ENCODE results near the gene XPNPEP2.

Gene XPNPEP2

DNA sequence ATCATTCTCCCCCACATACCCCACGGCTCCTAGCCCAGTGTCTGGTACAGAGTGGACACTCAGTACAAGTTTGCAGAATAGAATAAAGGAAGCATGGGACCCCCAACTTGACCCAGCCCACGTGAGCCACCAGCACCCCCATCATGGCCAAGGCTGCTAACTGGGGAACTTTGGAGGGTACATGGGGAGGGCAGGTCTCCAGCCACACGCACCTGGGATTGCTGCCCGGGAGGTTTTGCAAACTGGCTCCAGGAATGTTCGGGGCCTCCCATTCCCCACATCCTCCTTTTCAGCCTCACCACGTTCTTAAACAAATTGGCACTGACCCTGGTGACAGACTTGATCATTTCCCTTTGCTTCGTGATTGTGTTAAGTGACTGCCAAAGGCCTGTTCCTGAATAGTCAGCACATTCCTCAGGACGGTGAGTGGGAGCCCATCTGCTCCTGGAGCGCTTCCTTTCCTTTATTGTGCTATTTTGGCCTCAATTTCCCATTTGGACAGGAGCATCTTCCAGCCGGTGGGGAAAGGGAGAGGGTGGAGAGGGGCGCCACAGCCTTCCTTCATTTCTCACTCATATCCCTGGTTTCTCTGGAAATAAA, 18.7 kb upstream of the XPNPEP2 start:
- TF ChIP-seq, protein P1, sequence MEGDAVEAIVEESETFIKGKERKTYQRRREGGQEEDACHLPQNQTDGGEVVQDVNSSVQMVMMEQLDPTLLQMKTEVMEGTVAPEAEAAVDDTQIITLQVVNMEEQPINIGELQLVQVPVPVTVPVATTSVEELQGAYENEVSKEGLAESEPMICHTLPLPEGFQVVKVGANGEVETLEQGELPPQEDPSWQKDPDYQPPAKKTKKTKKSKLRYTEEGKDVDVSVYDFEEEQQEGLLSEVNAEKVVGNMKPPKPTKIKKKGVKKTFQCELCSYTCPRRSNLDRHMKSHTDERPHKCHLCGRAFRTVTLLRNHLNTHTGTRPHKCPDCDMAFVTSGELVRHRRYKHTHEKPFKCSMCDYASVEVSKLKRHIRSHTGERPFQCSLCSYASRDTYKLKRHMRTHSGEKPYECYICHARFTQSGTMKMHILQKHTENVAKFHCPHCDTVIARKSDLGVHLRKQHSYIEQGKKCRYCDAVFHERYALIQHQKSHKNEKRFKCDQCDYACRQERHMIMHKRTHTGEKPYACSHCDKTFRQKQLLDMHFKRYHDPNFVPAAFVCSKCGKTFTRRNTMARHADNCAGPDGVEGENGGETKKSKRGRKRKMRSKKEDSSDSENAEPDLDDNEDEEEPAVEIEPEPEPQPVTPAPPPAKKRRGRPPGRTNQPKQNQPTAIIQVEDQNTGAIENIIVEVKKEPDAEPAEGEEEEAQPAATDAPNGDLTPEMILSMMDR (IDR thresholded peaks at IDR 0.05), result no peak

DNA sequence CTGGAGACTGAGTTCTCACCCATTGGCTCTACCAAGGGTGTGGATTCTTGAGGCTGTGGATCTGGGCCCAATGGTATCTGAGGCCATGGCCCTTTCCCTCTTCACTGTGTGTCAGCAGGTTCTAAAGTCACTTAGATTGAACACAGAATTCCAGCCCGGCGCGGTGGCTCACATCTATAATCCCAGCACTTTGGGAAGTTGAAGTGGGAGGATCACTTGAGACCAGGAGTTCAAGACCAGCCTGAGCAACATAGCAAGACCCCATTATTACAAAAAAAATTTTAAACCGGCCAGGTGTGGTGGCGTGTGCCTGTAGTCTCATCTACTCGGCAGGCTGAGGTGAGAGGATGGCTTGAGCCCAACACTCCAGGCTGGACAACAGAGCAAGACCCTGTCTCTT, 18.0 kb upstream of the XPNPEP2 start:
- TF ChIP-seq, protein P1 (IDR thresholded peaks at IDR 0.05), result no peak

DNA sequence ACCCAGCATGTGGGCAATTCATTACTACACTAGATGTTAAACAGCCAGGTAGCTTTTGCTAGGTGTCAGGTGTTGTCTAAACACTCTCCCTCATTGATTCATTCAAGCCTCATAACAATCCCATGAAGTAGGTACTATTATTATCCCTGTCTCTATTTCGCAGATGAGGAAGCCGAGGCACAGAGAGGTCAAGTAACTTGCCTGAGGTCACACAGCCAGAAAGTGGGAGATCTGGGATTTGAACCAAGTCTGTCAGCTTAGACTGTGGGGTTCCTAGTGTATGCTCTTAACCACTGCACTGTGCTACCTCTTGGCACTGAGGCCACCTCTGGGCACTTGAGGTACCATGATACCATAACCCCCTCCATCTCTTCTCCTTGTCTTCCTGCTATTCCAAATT, 17.4 kb upstream of the XPNPEP2 start:
- TF ChIP-seq, protein P1 (IDR thresholded peaks at IDR 0.05), result no peak

DNA sequence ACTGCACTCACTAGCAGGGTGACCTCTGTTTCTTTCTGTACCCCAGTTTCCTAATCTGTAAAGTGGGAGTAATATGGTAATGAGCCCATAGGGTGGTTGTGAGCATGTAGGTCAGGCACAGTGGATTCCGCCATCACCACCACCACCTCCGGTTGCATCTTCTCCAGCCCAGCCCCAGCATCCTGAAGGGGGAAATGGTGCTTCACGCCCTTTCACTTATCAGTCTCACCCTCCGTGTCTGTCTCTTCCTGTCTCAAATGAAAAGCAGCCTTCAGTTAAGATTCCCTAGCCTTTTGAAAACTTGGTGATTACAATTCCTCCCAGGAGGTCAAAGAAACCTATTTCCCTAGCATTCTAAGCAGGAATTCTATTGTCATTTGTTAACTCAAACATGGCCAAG, 16.9 kb upstream of the XPNPEP2 start:
- TF ChIP-seq, protein P1 (IDR thresholded peaks at IDR 0.05), result no peak

DNA sequence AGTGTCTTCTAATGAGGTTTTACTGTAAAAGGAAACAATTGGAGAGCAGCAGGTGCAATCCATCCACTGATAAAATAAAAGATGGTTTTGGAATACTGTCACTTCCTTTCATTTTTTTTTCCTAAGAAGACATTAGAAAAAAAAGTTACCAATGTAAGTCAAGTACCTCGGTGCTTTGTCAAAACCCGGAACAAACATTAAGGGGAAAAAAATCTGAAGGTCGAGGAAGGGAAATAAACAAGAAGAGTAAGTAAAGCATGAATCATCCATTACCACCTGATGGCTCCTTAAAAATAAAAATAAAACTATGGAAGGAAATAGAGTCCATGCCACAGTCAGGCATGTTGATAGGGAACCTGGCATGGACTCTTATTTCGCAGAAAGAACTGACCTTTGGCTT, 15.3 kb upstream of the XPNPEP2 start:
- TF ChIP-seq, protein P1 (IDR thresholded peaks at IDR 0.05), result no peak

DNA sequence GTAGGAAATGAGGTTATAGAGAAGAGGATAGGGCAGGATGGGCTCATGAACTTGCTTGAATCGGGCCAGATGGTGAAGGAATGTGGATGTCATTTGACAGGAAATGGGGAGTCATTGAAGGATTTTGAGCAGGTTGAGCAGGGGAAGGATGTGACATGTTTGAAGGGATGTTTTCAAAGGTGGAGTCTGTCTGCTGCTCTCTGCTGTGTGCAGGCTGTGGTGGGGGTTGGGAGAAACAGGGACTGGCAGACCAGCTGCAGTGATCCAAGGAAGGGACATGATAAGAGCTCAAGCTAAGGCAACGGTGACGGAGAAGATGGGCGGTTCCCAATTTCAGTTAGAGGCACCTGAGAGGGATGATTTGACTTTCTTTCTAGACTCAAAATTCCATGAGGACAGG, 14.0 kb upstream of the XPNPEP2 start:
- TF ChIP-seq, protein P1 (IDR thresholded peaks at IDR 0.05), result no peak

DNA sequence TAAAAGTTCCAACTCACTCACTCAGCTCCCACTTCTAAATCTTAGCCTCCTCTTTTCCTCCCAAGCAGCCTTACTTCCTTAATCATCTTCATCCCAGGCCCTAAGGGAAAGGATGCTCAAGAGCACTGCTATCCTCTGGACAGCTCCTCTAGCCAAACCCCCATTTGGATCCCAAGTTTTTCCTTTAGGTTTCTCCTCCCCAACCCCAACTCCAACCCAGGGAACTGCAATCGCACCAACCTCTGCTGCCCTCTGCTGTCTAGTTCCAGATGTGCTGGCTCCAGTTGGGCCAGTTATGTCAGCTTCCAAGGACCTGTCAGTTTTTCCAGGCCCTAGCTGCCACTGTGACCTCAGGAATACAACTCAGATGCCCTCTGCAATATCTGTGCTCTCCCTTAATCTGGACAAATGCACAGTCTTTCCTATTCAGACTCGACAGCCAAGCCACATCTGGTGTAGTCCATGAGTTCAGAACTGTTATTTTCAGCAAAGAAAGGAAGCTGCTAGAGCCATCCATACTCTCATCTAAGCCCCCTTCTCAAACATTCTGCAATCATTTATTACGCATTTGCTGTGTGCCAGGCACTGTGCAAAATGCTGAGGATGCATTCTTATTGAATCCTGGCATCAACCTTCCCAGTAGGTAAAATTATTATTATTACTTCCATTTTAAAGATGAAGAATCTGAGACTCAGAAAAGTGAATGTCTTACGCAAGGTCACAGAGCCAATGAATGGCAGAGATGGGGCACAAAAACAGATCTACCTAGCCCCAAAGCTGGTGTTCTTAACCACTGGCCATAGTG, 12.3 kb upstream of the XPNPEP2 start:
- TF ChIP-seq, protein P1 (IDR thresholded peaks at IDR 0.05), result peak; percentile 60

All from LNCAP (cell line).